Esophagus squamous epithelium (tissue), 4 donors: ENCODE data around the gene EEF1AKMT1.

Source experiments
- POLR2A ChIP-seq, 4 donors: fragments of 450-650 bp; IDR thresholded peaks; one replicate each; pipeline ENCODE4 v1.6.1; 2017; ENCODE audit warnings: antibody characterized with exemption in 4 of 4, mild to moderate bottlenecking in 4 of 4, moderate library complexity in 3 of 4
- TF ChIP-seq, protein P1 (sequence below), 6 experiments: fragments of 450-650 bp in 4 of 6; fragments of 200-600 bp in 2 of 6; sonication (generic) in 2 of 6; IDR thresholded peaks; one replicate each; pipeline ENCODE4 v1.5.1; 2016 to 2019; ENCODE audit warnings: antibody characterized with exemption in 6 of 6, mild to moderate bottlenecking in 4 of 6, moderate library complexity in 4 of 6

DNA sequence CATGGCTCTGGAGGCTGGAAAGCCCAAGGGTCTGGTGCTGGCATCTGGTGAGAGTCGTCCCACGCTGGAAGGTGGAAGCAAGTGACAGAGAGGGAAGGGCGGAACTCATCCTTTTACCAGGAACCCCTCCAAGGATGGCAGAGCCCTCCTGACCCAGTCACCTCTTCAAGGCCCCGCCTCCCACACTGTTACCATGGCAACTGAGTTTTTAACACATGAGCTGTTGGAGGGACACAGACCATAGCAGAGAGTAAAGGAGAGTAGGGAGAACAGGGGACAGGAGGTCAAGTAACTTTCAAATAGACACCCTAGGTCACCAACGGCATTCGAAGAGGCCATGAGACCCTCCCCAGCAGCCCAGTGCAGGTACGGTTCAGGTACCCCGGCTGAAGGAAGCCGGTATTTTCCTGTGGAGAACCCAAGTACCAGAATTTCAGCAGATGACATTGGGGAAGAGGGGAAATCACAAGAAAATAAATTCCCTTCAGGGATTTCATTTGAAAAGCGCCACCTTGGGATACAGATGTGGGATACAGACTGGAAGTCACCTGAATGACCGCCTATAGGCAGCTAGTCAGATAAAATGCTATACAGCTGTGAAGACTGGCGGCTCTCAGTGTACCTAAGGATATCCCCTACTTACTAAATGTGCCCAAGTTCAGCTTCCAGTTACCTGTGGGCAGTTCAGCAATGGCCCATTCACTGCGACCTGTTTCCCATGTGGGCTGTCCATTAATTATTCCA lies 62.3 kb downstream of the EEF1AKMT1 start:
- TF ChIP-seq, protein P1, sequence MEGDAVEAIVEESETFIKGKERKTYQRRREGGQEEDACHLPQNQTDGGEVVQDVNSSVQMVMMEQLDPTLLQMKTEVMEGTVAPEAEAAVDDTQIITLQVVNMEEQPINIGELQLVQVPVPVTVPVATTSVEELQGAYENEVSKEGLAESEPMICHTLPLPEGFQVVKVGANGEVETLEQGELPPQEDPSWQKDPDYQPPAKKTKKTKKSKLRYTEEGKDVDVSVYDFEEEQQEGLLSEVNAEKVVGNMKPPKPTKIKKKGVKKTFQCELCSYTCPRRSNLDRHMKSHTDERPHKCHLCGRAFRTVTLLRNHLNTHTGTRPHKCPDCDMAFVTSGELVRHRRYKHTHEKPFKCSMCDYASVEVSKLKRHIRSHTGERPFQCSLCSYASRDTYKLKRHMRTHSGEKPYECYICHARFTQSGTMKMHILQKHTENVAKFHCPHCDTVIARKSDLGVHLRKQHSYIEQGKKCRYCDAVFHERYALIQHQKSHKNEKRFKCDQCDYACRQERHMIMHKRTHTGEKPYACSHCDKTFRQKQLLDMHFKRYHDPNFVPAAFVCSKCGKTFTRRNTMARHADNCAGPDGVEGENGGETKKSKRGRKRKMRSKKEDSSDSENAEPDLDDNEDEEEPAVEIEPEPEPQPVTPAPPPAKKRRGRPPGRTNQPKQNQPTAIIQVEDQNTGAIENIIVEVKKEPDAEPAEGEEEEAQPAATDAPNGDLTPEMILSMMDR (IDR thresholded peaks at IDR 0.05), result no peak
- TF ChIP-seq POLR2A (IDR thresholded peaks at IDR 0.05), result no peak
